A549 (cell line): ENCODE measurements around the gene EIF5A2.

Source experiments
- CHD2 ChIP-seq: fragments of 150-350 bp; IDR thresholded peaks from 2 replicates; pipeline ENCODE4 v1.6.1; 2014; ENCODE audit warnings: low read length; ENCODE audit not compliant: partially characterized antibody
- CTCF ChIP-seq: fragments of >200 bp; sonication (Bioruptor Twin); formaldehyde crosslinking; IDR thresholded peaks from 3 replicates; pipeline ENCODE4 v1.5.1; 2016
- EP300 ChIP-seq, 2 experiments: fragments of >200 bp; sonication (Bioruptor Twin); formaldehyde crosslinking; IDR thresholded peaks; 2 replicates in 1 of 2; 3 replicates in 1 of 2; pipeline ENCODE4 v1.6.1; 2016 to 2017
- KDM5A ChIP-seq: fragments of 200-600 bp; sonication (generic); IDR thresholded peaks from 2 replicates; pipeline ENCODE4 v1.6.1; 2016; ENCODE audit warnings: antibody characterized with exemption, mild to moderate bottlenecking
- MAX ChIP-seq: IDR thresholded peaks from 2 replicates; pipeline ENCODE4 v1.6.1; 2012
- POLR2A ChIP-seq: IDR thresholded peaks from 2 replicates; pipeline ENCODE4 v1.6.1; 2012; ENCODE audit warnings: mild to moderate bottlenecking, low read length
- RAD21 ChIP-seq, 2 experiments: fragments of >200 bp in 1 of 2; sonication (Bioruptor Twin) in 1 of 2; formaldehyde crosslinking in 1 of 2; IDR thresholded peaks in 1 of 2; conservative IDR thresholded peaks in 1 of 2; 2 replicates in 1 of 2; 3 replicates in 1 of 2; pipeline ENCODE4 v1.6.1; 2012 to 2018; ENCODE audit warnings: inconsistent platforms in 1 of 2
- RCOR1 ChIP-seq: fragments of 150-350 bp; IDR thresholded peaks from 2 replicates; pipeline ENCODE4 v1.6.1; 2014; ENCODE audit warnings: antibody characterized with exemption, low read length, low read depth
- ZFP36 ChIP-seq: fragments of 450-650 bp; IDR thresholded peaks from 2 replicates; pipeline ENCODE4 v1.6.1; 2014; ENCODE audit warnings: borderline replicate concordance; ENCODE audit not compliant: partially characterized antibody

- TF ChIP-seq CHD2 (no peak), RCOR1 (no peak), MAX (no peak), ZFP36 (no peak), EP300 (IDR thresholded peaks at IDR 0.05) (no peak), CTCF (no peak), POLR2A (no peak), KDM5A (no peak), RAD21 (conservative IDR thresholded peaks at IDR 0.05 in 1 of 2, IDR thresholded peaks at IDR 0.05 in 1 of 2) (no peak)
Measured at GRCh38 chr3:170863816-170864215, 44.6 kb downstream of the EIF5A2 start.
